Gastrocnemius medialis (tissue), 4 donors: Measurements from ENCODE around the gene DPH2. TPM values are rescaled to one million over a fixed set of nuclear protein-coding genes. Genes with fewer than 3 reads are reported as not detected.

Experiments
- ATAC-seq, 2 donors: fragments of 150-250 bp; one replicate each; pipeline ENCODE4 v1.9.1; 2016
- DNase-seq, 2 donors: peaks; one replicate each; pipeline ENCODE4 v3.0.0-alpha.2; 2019
- H3K27ac ChIP-seq, 4 donors: fragments of 200-600 bp; sonication (generic); 1 replicate in 1 of 4; 2 replicates in 3 of 4; pipeline ENCODE4 v1.5.1; 2016 to 2018; ENCODE audit warnings: mild to moderate bottlenecking in 2 of 4, moderate library complexity in 1 of 4
- H3K27me3 ChIP-seq, 3 donors: fragments of 200-600 bp; sonication (generic) in 2 of 3; 1 replicate in 1 of 3; 2 replicates in 2 of 3; pipeline versions ENCODE4 v1.5.1 to v1.6.0; 2016 to 2019; ENCODE audit warnings: mild to moderate bottlenecking in 1 of 3, moderate library complexity in 1 of 3
- H3K36me3 ChIP-seq, 2 donors: fragments of 200-600 bp; sonication (generic) in 1 of 2; one replicate each; pipeline ENCODE4 v1.5.1; 2017 to 2018
- H3K4me1 ChIP-seq, 2 donors: fragments of 200-600 bp; sonication (generic) in 1 of 2; one replicate each; pipeline ENCODE4 v1.5.1; 2016 to 2017; ENCODE audit warnings: mild to moderate bottlenecking in 2 of 2
- H3K4me3 ChIP-seq, 4 donors: fragments of 200-600 bp; sonication (generic) in 3 of 4; 1 replicate in 1 of 4; 2 replicates in 3 of 4; pipeline ENCODE4 v1.5.1; 2016 to 2019; ENCODE audit warnings: mild to moderate bottlenecking in 2 of 4
- H3K9me3 ChIP-seq, 3 donors: fragments of 200-600 bp; sonication (generic) in 2 of 3; 1 replicate in 1 of 3; 2 replicates in 2 of 3; pipeline ENCODE4 v1.5.1; 2016 to 2019
- CTCF ChIP-seq, 5 experiments: fragments of 450-650 bp in 3 of 5; fragments of 200-600 bp in 2 of 5; sonication (generic) in 2 of 5; IDR thresholded peaks in 4 of 5; conservative IDR thresholded peaks in 1 of 5; 1 replicate in 4 of 5; 2 replicates in 1 of 5; pipeline ENCODE4 v1.5.1; 2016 to 2019; ENCODE audit warnings: antibody characterized with exemption in 5 of 5, mild to moderate bottlenecking in 3 of 5, moderate library complexity in 3 of 5
- POLR2A ChIP-seq, 2 donors: fragments of 450-650 bp; IDR thresholded peaks; one replicate each; pipeline ENCODE4 v1.6.1; 2017; ENCODE audit warnings: antibody characterized with exemption in 2 of 2, mild to moderate bottlenecking in 2 of 2, moderate library complexity in 2 of 2
- in situ Hi-C, 4 donors: fragments of 200-750 bp; cut with MboI; loops; one replicate each; pipeline versions ENCODE4 v1.15.0 to v1.8.0; 2017; ENCODE audit warnings: low sequenced_read_pairs in 4 of 4
- intact Hi-C: fragments of 100-400 bp; cut with DNase I; formaldehyde crosslinking; loops from one replicate; pipeline ENCODE4 v1.15.1; 2023; ENCODE audit warnings: low total_unique reads
- total RNA-seq, 4 donors: library from RNA; depleted of rRNA; stranded (reverse); fragments of >200 nt; gene quantifications; one replicate each; pipeline versions ENCODE4 v1.1.0 to v1.2.3, GENCODE V29; 2016

Gene DPH2
- total RNA-seq, 4 donors from 2014 or later = 53.1 to 68.3 (median 55.3) TPM

- Histone ChIP-seq H3K9me3 (no peaks in the 10 kb centered on the region), H3K27me3 (no peaks in the 10 kb centered on the region), H3K27ac (no peak overlapping the region), H3K36me3 (no peaks in the 10 kb centered on the region), H3K4me1 (peaks cover 0 to 17% of the 10 kb centered on the region in 2 donors), H3K4me3 (no peak overlapping the region)
- no peak for DNase-seq
- no peak for ATAC-seq
- in situ Hi-C loops = loop anchor here in 1 of 4 donors (10.0 kb wide), 1 partner anchor 51 kb away; no protein-coding TSS in a partner anchor
- TF ChIP-seq POLR2A (IDR thresholded peaks at IDR 0.05) = no peak
- intact Hi-C loops = loop anchor here (5.0 kb wide), 1 partner anchor 39 kb away; the partner anchor contains the start of gene SLC6A9
These were observed 23.6 kb downstream of the DPH2 start for GRCh38 chr1:43993206-43993914.

GRCh38 chr1:43994071-43994470 is 24.3 kb downstream of the DPH2 start:
- intact Hi-C loops = loop anchor here (5.0 kb wide), 1 partner anchor 38 kb away; the partner anchor contains the start of gene SLC6A9

DNA sequence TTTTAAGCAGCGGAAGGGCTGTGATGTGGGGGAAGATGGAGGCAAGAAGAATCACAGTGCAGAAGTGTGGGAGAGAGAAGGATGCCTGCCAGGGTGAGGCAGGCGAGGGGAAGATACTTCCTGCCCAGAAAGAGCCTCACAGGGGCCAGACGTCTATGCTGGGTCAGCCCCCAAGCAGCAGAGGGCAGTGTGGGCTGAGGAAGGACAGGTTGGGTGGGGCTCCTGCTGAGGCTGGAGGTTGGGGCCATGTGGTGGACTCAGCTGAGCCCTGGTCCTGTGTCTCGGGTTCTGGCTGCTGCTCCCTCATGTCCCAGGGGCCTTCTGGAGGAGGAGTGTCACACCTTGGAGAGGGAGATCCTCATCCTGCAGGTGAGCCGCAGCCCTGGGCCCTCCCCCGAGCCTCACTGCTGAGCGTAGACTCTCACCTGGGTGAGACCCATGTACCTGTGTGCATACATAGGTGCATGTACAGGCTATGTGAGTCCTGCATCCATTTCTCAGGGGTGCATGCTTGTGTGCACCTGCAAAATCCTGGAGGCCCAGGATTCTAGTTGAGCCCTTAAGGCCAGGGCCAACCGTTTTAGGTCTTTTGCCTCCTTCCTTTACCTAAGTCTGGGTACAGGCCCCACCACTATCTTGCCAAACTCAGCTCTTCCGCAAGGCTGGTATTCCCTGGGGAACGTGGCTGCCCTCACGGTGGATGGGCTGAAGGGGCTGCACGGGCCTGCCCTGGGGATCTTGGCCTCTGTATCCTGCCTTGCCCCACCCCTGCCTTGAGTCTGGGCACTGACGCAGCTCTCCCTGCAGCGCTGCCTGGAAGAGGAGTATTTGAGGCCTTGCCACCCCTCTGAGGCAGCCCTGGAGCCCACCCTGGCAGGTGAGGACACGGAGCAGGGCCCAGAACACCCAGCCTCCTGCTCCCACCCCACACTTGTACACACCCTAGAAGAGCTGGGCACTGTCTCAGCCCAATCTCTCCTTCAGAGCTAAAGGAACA is 25.3 kb downstream of the DPH2 start:
- H3K27me3 ChIP-seq = no peaks in the 10 kb centered on the region
- in situ Hi-C loops (loop anchor here in 1 of 4 donors (10.0 kb wide), 1 partner anchor 50 kb away; no protein-coding TSS in a partner anchor), intact Hi-C loops (loop anchor here (5.0 kb wide), 1 partner anchor 37 kb away; the partner anchor contains the start of gene SLC6A9)
- TF ChIP-seq CTCF (IDR thresholded peaks at IDR 0.05 in 4 of 5, conservative IDR thresholded peaks at IDR 0.05 in 1 of 5) = no peak
- no peak for TF ChIP-seq POLR2A (IDR thresholded peaks at IDR 0.05)
- no peak overlapping the region for H3K4me3 ChIP-seq
- peaks cover 0 to 17% of the 10 kb centered on the region in 2 donors for H3K4me1 ChIP-seq
- ATAC-seq = no peak
- no peaks in the 10 kb centered on the region for H3K9me3 ChIP-seq
- no peaks in the 10 kb centered on the region for H3K36me3 ChIP-seq
- DNase-seq = no peak
- H3K27ac ChIP-seq = no peak overlapping the region

More at GRCh38 chr1:43994071-43994470, 24.3 kb downstream of the DPH2 start:
- in situ Hi-C loops = loop anchor here in 1 of 4 donors (10.0 kb wide), 1 partner anchor 51 kb away; no protein-coding TSS in a partner anchor
- H3K27me3 ChIP-seq = no peaks in the 10 kb centered on the region
- no peaks in the 10 kb centered on the region for H3K9me3 ChIP-seq
- no peak overlapping the region for H3K27ac ChIP-seq
- H3K4me1 ChIP-seq = peaks cover 0 to 17% of the 10 kb centered on the region in 2 donors
- DNase-seq (no peak), ATAC-seq (no peak)
- H3K4me3 ChIP-seq = no peak overlapping the region
- TF ChIP-seq CTCF (IDR thresholded peaks at IDR 0.05 in 4 of 5, conservative IDR thresholded peaks at IDR 0.05 in 1 of 5) (no peak), POLR2A (IDR thresholded peaks at IDR 0.05) (no peak)
- no peaks in the 10 kb centered on the region for H3K36me3 ChIP-seq

DNA sequence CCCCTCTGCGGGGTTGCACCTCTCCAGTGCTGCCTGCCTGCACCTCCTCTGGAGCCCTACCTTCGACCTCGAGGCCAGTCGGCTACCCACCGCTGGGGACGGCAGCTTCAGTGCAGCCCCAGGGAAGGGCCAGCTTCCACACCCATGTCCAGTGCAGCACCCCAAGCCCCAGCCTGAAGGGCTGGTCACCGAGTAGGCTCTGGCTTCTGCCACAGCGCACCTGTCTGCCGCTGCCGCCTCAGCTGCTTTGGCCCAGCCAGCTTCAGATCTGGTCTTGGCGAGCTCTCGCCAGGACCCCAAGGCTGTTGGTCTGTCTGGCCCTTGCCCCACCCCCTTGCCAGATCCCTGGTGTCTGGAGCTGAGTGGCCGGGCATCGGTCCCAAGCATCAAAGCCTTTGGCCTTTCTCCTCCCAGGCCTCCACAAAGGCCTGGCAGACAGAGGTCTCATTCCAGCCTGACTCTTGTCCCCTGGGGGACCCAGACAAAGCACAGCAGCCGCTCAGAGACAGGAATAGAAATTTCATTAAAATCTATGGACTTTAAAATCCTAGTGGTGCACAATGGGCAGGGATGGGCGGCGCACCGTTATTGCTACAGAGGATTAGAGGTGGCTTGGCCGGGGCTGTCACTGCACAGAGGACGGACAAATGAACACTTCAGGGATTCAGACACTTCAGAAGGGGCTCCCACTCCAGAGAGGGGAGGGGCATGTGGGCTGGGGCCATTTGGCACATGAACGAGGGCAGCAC is 26.3 kb downstream of the DPH2 start:
- DNase-seq (no peak), ATAC-seq (no peak)
- TF ChIP-seq POLR2A (IDR thresholded peaks at IDR 0.05) (no peak), CTCF (IDR thresholded peaks at IDR 0.05 in 4 of 5, conservative IDR thresholded peaks at IDR 0.05 in 1 of 5) (no peak)
- Histone ChIP-seq H3K36me3 (no peaks in the 10 kb centered on the region), H3K27ac (no peak overlapping the region), H3K27me3 (no peaks in the 10 kb centered on the region), H3K4me3 (no peak overlapping the region), H3K9me3 (no peaks in the 10 kb centered on the region), H3K4me1 (peaks cover 0 to 8% of the 10 kb centered on the region in 2 donors)
- intact Hi-C loops (no loop called here), in situ Hi-C loops (loop anchor here in 1 of 4 donors (10.0 kb wide), 1 partner anchor 49 kb away; no protein-coding TSS in a partner anchor)
